ENCODE measurements around the gene UGT1A7.

DNA sequence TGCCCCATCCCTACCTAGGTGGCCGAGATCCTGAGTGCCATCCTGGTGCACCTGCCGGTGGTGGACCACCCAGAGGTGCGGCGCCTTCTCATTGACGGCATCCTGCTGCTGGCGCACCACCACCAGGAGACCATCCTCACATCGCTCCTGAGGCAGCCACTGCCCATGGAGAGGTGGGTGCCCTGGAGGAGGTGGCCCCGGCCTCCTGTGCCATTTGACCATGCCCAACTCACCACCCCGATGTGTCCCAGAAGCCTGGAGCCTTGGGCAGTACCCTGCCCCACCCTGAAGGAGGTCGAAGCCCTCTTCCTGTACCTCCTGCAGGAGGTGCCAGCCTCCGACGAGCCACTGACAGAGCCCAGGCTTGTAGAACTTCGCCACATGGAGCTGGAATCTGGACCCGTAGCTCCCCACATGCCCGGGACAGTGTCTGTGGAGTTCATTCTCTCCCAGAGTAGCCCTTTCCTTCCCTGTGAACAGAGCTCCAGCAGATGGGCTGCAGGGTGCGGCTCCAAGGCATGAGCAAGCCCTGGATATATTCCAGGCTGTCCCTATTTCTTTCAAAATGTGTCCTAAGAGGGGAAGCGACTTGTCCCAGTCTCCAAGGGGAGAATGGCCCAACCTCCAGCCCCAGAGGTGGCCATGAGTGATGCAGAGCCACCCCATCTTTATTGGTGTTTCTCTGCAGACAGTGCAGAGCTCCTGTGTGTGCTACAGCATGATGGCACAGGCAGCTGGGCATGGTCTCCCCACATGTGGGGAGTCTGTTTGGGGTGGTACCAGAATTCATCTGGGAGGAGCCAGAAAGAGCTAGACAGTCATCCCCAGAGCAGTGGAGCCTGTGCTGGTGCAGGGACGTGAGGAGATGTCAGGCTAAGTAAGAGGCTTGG is 138.4 kb downstream of the UGT1A7 start:
- TF ChIP-seq ZFP30 (CRISPR knock-in tag; IDR thresholded peaks at IDR 0.05): no peak
- TF ChIP-seq ZFP3 (CRISPR knock-in tag; IDR thresholded peaks at IDR 0.05): no peak
- no peak for TF ChIP-seq PATZ1 (CRISPR knock-in tag; IDR thresholded peaks at IDR 0.05; ENCODE audit: borderline replicate concordance)
- no peak for TF ChIP-seq RARB (CRISPR knock-in tag; IDR thresholded peaks at IDR 0.05)
- no peak for TF ChIP-seq SNAI2 (CRISPR knock-in tag; IDR thresholded peaks at IDR 0.05)
- TF ChIP-seq, protein P1, sequence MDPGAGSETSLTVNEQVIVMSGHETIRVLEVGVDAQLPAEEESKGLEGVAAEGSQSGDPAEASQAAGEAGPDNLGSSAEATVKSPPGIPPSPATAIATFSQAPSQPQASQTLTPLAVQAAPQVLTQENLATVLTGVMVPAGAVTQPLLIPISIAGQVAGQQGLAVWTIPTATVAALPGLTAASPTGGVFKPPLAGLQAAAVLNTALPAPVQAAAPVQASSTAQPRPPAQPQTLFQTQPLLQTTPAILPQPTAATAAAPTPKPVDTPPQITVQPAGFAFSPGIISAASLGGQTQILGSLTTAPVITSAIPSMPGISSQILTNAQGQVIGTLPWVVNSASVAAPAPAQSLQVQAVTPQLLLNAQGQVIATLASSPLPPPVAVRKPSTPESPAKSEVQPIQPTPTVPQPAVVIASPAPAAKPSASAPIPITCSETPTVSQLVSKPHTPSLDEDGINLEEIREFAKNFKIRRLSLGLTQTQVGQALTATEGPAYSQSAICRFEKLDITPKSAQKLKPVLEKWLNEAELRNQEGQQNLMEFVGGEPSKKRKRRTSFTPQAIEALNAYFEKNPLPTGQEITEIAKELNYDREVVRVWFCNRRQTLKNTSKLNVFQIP (CRISPR knock-in tag; IDR thresholded peaks at IDR 0.05; ENCODE audit: borderline replicate concordance, low read depth): no peak
- TF ChIP-seq ISL1 (CRISPR knock-in tag; IDR thresholded peaks at IDR 0.05): no peak
- TF ChIP-seq ESRRG (CRISPR knock-in tag; IDR thresholded peaks at IDR 0.05): no peak
- no peak for TF ChIP-seq GLIS3 (CRISPR knock-in tag; IDR thresholded peaks at IDR 0.05)
- no peak for TF ChIP-seq ZNF8 (CRISPR knock-in tag; IDR thresholded peaks at IDR 0.05)
